IMR-90 (cell line): ENCODE results near the gene ST7. TPM values are rescaled to one million over a fixed set of nuclear protein-coding genes. Genes with fewer than 3 reads are reported as not detected.
A peak's percentile ranks its signal among the peaks of the same experiment; 100 is the strongest.

ENCODE experiments used
- ATAC-seq: fragments of 200-7000 bp; cut with Tn5 transposase; 2 replicates; pipeline ENCODE4 v1.9.1; 2020; ENCODE audit warnings: low read depth, mild to moderate bottlenecking, moderate library complexity
- BruUV-seq: library from RNA; stranded (reverse); fragments of 400-500 nt; replicated peaks from 2 replicates; lab custom pipeline; 2021; lab: Mats Ljungman, UMichigan
- CTCF ChIA-PET: fragments of 300-600 bp; formaldehyde crosslinking; extraction: SDS; loops from one replicate; lab custom pipeline; 2021; ENCODE audit warnings: antibody characterized with exemption; lab: Yijun Ruan, JAX
- POLR2A ChIA-PET: fragments of 300-600 bp; sonication (Branson Sonifier 250); formaldehyde crosslinking; loops from one replicate; lab custom pipeline; 2022; ENCODE audit warnings: antibody characterized with exemption; ENCODE audit not compliant: unreplicated experiment; lab: Charles Lee
- DNase-seq: peaks from one replicate; pipeline ENCODE4 v3.0.0; 2013
- H2AFZ ChIP-seq: replicated peaks from 2 replicates; pipeline ENCODE3; 2013; ENCODE audit warnings: low read length, mild to moderate bottlenecking; ENCODE audit not compliant: poor library complexity
- H2AK5ac ChIP-seq: 2 replicates; pipeline ENCODE4 v1.6.1; 2013; ENCODE audit warnings: low read depth, low read length, inconsistent platforms
- H2AK9ac ChIP-seq: replicated peaks from 2 replicates; pipeline ENCODE3; 2013; ENCODE audit warnings: mild to moderate bottlenecking, low read depth, low read length, moderate library complexity; ENCODE audit not compliant: poor library complexity
- H2BK120ac ChIP-seq: 2 replicates; pipeline ENCODE4 v1.6.1; 2013; ENCODE audit warnings: low read depth, low read length, inconsistent platforms
- H2BK15ac ChIP-seq: 3 replicates; pipeline ENCODE4 v1.6.1; 2013; ENCODE audit warnings: low read depth, low read length, inconsistent platforms
- H2BK20ac ChIP-seq: 2 replicates; pipeline ENCODE4 v1.6.1; 2013; ENCODE audit warnings: low read depth, mild to moderate bottlenecking, inconsistent platforms, low read length, moderate library complexity
- H2BK5ac ChIP-seq: 2 replicates; pipeline ENCODE4 v1.6.1; 2013; ENCODE audit warnings: mild to moderate bottlenecking, low read depth, low read length, inconsistent platforms; ENCODE audit not compliant: poor library complexity, severe bottlenecking
- H3K14ac ChIP-seq: replicated peaks from 2 replicates; pipeline ENCODE4 v1.6.1; 2013; ENCODE audit warnings: low read depth, low read length, inconsistent platforms
- H3K18ac ChIP-seq: 2 replicates; pipeline ENCODE4 v1.6.1; 2013; ENCODE audit warnings: low read depth, low read length, control low read depth
- H3K23ac ChIP-seq: 2 replicates; pipeline ENCODE4 v1.6.1; 2013; ENCODE audit warnings: low read depth, low read length, inconsistent platforms
- H3K27ac ChIP-seq: 2 replicates; pipeline ENCODE4 v1.5.1; 2013; ENCODE audit warnings: mild to moderate bottlenecking, control low read depth, low read length; ENCODE audit not compliant: insufficient read depth
- H3K27me3 ChIP-seq: 2 replicates; pipeline ENCODE4 v1.6.1; 2013; ENCODE audit warnings: low read length; ENCODE audit not compliant: control insufficient read depth, insufficient read depth
- H3K36me3 ChIP-seq: 2 replicates; pipeline ENCODE4 v1.6.1; 2013; ENCODE audit warnings: low read length, mixed read lengths; ENCODE audit not compliant: control insufficient read depth, insufficient read depth
- H3K4ac ChIP-seq: 2 replicates; pipeline ENCODE4 v1.6.1; 2013; ENCODE audit warnings: low read depth, low read length, inconsistent platforms
- H3K4me1 ChIP-seq: 2 replicates; pipeline ENCODE4 v1.6.1; 2013; ENCODE audit warnings: low read length, mixed read lengths; ENCODE audit not compliant: control insufficient read depth, insufficient read depth
- H3K4me2 ChIP-seq: 2 replicates; pipeline ENCODE4 v1.6.1; 2013; ENCODE audit warnings: low read depth, mild to moderate bottlenecking, control low read depth, low read length, moderate library complexity
- H3K4me3 ChIP-seq: 2 replicates; pipeline ENCODE4 v1.5.1; 2013; ENCODE audit warnings: low read depth, mild to moderate bottlenecking, control low read depth, low read length, moderate library complexity; ENCODE audit not compliant: insufficient read depth
- H3K56ac ChIP-seq: 2 replicates; pipeline ENCODE4 v1.6.1; 2013; ENCODE audit warnings: low read length, inconsistent platforms; ENCODE audit not compliant: insufficient read depth; ENCODE audit errors: extremely low read depth
- H3K79me1 ChIP-seq, 2 experiments: 2 replicates each; pipeline ENCODE4 v1.6.1; 2013; ENCODE audit warnings: low read length in 2 of 2, inconsistent platforms in 1 of 2, low read depth in 1 of 2
- H3K9ac ChIP-seq: 2 replicates; pipeline ENCODE4 v1.6.1; 2013; ENCODE audit warnings: low read depth, low read length, control low read depth
- H3K9me1 ChIP-seq: 2 replicates; pipeline ENCODE4 v1.6.1; 2013; ENCODE audit warnings: low read length, inconsistent platforms; ENCODE audit not compliant: insufficient read depth
- H3K9me3 ChIP-seq: 2 replicates; pipeline ENCODE4 v1.6.1; 2013; ENCODE audit warnings: low read length; ENCODE audit not compliant: control insufficient read depth, insufficient read depth
- H4K20me1 ChIP-seq: 2 replicates; pipeline ENCODE4 v1.6.1; 2013; ENCODE audit warnings: low read length, inconsistent platforms; ENCODE audit not compliant: insufficient read depth
- H4K5ac ChIP-seq: 2 replicates; pipeline ENCODE4 v1.6.1; 2013; ENCODE audit warnings: mild to moderate bottlenecking, low read depth, low read length, control low read depth
- H4K8ac ChIP-seq, 2 experiments: 2 replicates each; pipeline ENCODE4 v1.6.1; 2013; ENCODE audit warnings: low read depth in 2 of 2, low read length in 2 of 2, control low read depth in 1 of 2, inconsistent platforms in 1 of 2
- H4K91ac ChIP-seq: 2 replicates; pipeline ENCODE4 v1.6.1; 2013; ENCODE audit warnings: low read depth, low read length, inconsistent platforms; ENCODE audit not compliant: insufficient read depth
- BHLHE40 ChIP-seq: fragments of 150-350 bp; IDR thresholded peaks from 2 replicates; pipeline ENCODE4 v1.6.1; 2016; ENCODE audit warnings: mild to moderate bottlenecking, low read depth, low read length
- CEBPB ChIP-seq: IDR thresholded peaks from 2 replicates; pipeline ENCODE4 v1.6.1; 2012; ENCODE audit warnings: low read depth, low read length, improper control_type of control experiment
- FOS ChIP-seq: fragments of 150-350 bp; IDR thresholded peaks from 2 replicates; pipeline ENCODE4 v1.6.1; 2016; ENCODE audit warnings: low read depth, low read length
- MAZ ChIP-seq: IDR thresholded peaks from 2 replicates; pipeline ENCODE4 v1.6.1; 2012; ENCODE audit warnings: low read depth, mild to moderate bottlenecking, low read length, improper control_type of control experiment, moderate library complexity, borderline replicate concordance
- MXI1 ChIP-seq: IDR thresholded peaks from 2 replicates; pipeline ENCODE4 v1.6.1; 2012; ENCODE audit warnings: low read depth, mild to moderate bottlenecking, low read length, moderate library complexity, borderline replicate concordance
- POLR2A ChIP-seq: IDR thresholded peaks from 2 replicates; pipeline ENCODE4 v1.6.1; 2012; ENCODE audit warnings: mild to moderate bottlenecking, low read depth, low read length
- RAD21 ChIP-seq: IDR thresholded peaks from 2 replicates; pipeline ENCODE4 v1.6.1; 2012; ENCODE audit warnings: low read length, improper control_type of control experiment
- RCOR1 ChIP-seq: IDR thresholded peaks from 2 replicates; pipeline ENCODE4 v1.6.1; 2012; ENCODE audit warnings: mild to moderate bottlenecking, low read length, improper control_type of control experiment; ENCODE audit not compliant: insufficient replicate concordance
- WGBS, 2 experiments: methylation state at CpG; one replicate each; pipeline versions ENCODE4 v1.1.5 to v1.1.7; 2013; ENCODE audit warnings: missing lambda C conversion rate in 2 of 2; ENCODE audit not compliant: insufficient read length in 1 of 2; ENCODE audit errors: extremely low coverage in 2 of 2; 5-methylcytosine and 5-hydroxymethylcytosine counted together
- dilution Hi-C: fragments of 300-500 bp; cut with HindIII; formaldehyde crosslinking; loops from one replicate; pipeline ENCODE4 v1.14.3; 2018; ENCODE audit warnings: low sequenced_read_pairs; ENCODE audit not compliant: unreplicated experiment
- in situ Hi-C: fragments of 300-500 bp; cut with MboI; formaldehyde crosslinking; loops from 3 replicates; pipeline ENCODE4 v1.14.3; 2019; ENCODE audit warnings: low sequenced_read_pairs, inconsistent platforms, mixed read lengths
- intact Hi-C: fragments of 100-400 bp; cut with micrococcal nuclease; formaldehyde crosslinking; loops from 2 replicates; pipeline ENCODE4 v1.10.0; 2022
- polyA plus RNA-seq, 3 experiments: library from polyadenylated mRNA; depleted of rRNA; stranded (reverse); fragments of >200 nt; gene quantifications; 2 replicates each; pipeline ENCODE4 v1.2.3, GENCODE V29; 2012; ENCODE audit warnings: low replicate concordance in 1 of 3
- total RNA-seq: library from RNA; depleted of rRNA; stranded (reverse); fragments of >200 nt; gene quantifications from 2 replicates; pipeline ENCODE4 v1.2.3, GENCODE V29; 2012
- TF ChIP-seq, protein P1 (sequence below): fragments of 150-350 bp; IDR thresholded peaks from 2 replicates; pipeline ENCODE4 v1.6.1; 2017; ENCODE audit warnings: mild to moderate bottlenecking, antibody characterized with exemption, low read length, low read depth
- TF ChIP-seq, protein P2 (sequence below): fragments of 150-350 bp; IDR thresholded peaks from 2 replicates; pipeline ENCODE4 v1.6.1; 2016; ENCODE audit warnings: low read depth, mild to moderate bottlenecking, low read length, moderate library complexity, borderline replicate concordance
- TF ChIP-seq, protein P3 (sequence below): conservative IDR thresholded peaks from 2 replicates; pipeline ENCODE4 v1.5.1; 2012; ENCODE audit warnings: mild to moderate bottlenecking, low read depth, low read length, improper control_type of control experiment

ST7 gene
- total and polyA plus RNA-seq, 2 of the 4 experiments (the other 2 are of a cell fraction): 18.6 to 26.0 TPM

DNA sequence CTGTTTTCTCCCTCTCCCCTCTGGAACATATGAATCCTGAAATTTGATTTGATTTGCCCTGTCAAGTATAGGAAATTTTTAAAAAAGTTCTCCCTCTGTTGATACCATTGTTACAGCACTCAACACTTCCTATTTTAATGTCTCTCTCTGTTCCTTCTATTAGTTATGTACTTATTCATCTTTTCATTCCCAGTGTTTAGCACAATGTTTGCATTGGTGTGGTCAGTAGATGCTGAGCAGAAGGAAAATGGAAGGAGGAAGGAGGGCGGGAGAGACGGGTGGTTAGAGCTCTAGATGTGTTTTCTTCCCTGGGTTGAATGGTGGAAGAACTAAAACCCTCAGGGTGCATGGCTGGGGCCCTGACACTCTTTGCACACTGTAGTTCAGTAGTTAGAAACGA, 290.1 kb downstream of the ST7 start:
- DNase-seq (no peak), ATAC-seq (no peak)
- in situ Hi-C loops (no loop called here), dilution Hi-C loops (no loop called here), intact Hi-C loops (no loop called here)
- no peaks in the 10 kb centered on the region for H3K27me3 ChIP-seq
- H2AFZ ChIP-seq: no peak overlapping the region
- no peaks in the 10 kb centered on the region; the same call in 1 of the 2 replicates for H3K9me1 ChIP-seq
- H3K9me3 ChIP-seq: no peaks in the 10 kb centered on the region
- no peaks in the 10 kb centered on the region for H3K36me3 ChIP-seq
- CTCF ChIA-PET: interaction anchor here (1.0 kb wide), 1 partner anchor 31 kb away, joined by 3 read pairs; no protein-coding TSS in a partner anchor
- no peak overlapping the region for H3K4me2 ChIP-seq
- H3K23ac ChIP-seq: no peak overlapping the region
- no peaks in the 10 kb centered on the region for H3K79me1 ChIP-seq
- no peak overlapping the region for H3K4ac ChIP-seq
- no peak overlapping the region for H2BK5ac ChIP-seq
- TF ChIP-seq, protein P1, sequence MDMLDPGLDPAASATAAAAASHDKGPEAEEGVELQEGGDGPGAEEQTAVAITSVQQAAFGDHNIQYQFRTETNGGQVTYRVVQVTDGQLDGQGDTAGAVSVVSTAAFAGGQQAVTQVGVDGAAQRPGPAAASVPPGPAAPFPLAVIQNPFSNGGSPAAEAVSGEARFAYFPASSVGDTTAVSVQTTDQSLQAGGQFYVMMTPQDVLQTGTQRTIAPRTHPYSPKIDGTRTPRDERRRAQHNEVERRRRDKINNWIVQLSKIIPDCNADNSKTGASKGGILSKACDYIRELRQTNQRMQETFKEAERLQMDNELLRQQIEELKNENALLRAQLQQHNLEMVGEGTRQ: no peak
- TF ChIP-seq, protein P2, sequence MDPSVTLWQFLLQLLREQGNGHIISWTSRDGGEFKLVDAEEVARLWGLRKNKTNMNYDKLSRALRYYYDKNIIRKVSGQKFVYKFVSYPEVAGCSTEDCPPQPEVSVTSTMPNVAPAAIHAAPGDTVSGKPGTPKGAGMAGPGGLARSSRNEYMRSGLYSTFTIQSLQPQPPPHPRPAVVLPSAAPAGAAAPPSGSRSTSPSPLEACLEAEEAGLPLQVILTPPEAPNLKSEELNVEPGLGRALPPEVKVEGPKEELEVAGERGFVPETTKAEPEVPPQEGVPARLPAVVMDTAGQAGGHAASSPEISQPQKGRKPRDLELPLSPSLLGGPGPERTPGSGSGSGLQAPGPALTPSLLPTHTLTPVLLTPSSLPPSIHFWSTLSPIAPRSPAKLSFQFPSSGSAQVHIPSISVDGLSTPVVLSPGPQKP: no peak
- TF ChIP-seq RAD21 (no peak), RCOR1 (no peak), MXI1 (no peak), FOS (no peak), CEBPB (no peak), POLR2A (no peak), BHLHE40 (no peak), MAZ (no peak)
- TF ChIP-seq, protein P3, sequence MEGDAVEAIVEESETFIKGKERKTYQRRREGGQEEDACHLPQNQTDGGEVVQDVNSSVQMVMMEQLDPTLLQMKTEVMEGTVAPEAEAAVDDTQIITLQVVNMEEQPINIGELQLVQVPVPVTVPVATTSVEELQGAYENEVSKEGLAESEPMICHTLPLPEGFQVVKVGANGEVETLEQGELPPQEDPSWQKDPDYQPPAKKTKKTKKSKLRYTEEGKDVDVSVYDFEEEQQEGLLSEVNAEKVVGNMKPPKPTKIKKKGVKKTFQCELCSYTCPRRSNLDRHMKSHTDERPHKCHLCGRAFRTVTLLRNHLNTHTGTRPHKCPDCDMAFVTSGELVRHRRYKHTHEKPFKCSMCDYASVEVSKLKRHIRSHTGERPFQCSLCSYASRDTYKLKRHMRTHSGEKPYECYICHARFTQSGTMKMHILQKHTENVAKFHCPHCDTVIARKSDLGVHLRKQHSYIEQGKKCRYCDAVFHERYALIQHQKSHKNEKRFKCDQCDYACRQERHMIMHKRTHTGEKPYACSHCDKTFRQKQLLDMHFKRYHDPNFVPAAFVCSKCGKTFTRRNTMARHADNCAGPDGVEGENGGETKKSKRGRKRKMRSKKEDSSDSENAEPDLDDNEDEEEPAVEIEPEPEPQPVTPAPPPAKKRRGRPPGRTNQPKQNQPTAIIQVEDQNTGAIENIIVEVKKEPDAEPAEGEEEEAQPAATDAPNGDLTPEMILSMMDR: no peak
- peak overlapping the region; percentile 88; the same call in 1 of the 2 replicates for H3K18ac ChIP-seq
- H2BK20ac ChIP-seq: no peak overlapping the region
- H2AK9ac ChIP-seq: no peak overlapping the region
- H3K14ac ChIP-seq: peak overlapping the region; percentile 12; the same call in 1 of the 2 replicates
- no peak overlapping the region for H2BK15ac ChIP-seq
- H3K4me3 ChIP-seq: no peak overlapping the region
- POLR2A ChIA-PET: no interaction called here
- no peak overlapping the region for H2AK5ac ChIP-seq
- H4K5ac ChIP-seq: peak overlapping the region; percentile 59
- no peaks in the 10 kb centered on the region for H3K4me1 ChIP-seq
- no peaks in the 10 kb centered on the region for H4K20me1 ChIP-seq
- no TSS peak for BruUV-seq
- no peak overlapping the region for H4K8ac ChIP-seq
- no peak overlapping the region for H3K56ac ChIP-seq
- no peak overlapping the region for H2BK120ac ChIP-seq
- no peak overlapping the region for H3K27ac ChIP-seq
- WGBS, 2 experiments: no CpG with 5 or more reads among the region's 3 CpGs
- H3K9ac ChIP-seq: no peak overlapping the region
- H4K91ac ChIP-seq: no peak overlapping the region
